GM10266 (cell line): Measurements from ENCODE around the gene MARCHF7.

Experiments used
- DNase-seq: peaks from one replicate; pipeline ENCODE4 v3.0.0; 2012; ENCODE audit errors: extremely low spot score
- TF ChIP-seq, protein P1 (sequence below): IDR thresholded peaks from 2 replicates; pipeline ENCODE4 v1.5.1; 2012; ENCODE audit warnings: mild to moderate bottlenecking, low read depth; ENCODE audit not compliant: control insufficient read depth, insufficient read depth; ENCODE audit errors: missing control alignments

MARCHF7 gene

DNA sequence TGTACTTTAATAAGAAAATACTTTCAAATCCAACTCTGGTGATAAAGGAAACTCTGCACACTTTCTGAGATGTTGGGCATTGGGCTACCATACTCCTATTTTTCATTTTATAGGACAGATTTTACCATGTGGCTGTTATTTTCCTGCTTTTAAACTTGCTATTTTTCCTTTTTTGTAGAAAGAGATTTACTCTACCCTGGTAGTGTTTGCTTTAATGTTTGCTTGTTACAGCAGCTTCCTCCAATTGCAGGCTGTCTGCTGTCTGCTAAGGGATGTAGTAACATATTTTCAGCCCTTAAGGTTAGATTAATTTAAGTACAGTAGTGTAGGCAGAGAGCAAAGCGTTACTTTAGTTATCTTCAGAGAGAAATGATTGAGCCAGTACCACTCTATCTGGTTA lies 38.6 kb downstream of the MARCHF7 start:
- DNase-seq, result no peak
- TF ChIP-seq, protein P1, sequence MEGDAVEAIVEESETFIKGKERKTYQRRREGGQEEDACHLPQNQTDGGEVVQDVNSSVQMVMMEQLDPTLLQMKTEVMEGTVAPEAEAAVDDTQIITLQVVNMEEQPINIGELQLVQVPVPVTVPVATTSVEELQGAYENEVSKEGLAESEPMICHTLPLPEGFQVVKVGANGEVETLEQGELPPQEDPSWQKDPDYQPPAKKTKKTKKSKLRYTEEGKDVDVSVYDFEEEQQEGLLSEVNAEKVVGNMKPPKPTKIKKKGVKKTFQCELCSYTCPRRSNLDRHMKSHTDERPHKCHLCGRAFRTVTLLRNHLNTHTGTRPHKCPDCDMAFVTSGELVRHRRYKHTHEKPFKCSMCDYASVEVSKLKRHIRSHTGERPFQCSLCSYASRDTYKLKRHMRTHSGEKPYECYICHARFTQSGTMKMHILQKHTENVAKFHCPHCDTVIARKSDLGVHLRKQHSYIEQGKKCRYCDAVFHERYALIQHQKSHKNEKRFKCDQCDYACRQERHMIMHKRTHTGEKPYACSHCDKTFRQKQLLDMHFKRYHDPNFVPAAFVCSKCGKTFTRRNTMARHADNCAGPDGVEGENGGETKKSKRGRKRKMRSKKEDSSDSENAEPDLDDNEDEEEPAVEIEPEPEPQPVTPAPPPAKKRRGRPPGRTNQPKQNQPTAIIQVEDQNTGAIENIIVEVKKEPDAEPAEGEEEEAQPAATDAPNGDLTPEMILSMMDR, result no peak

DNA sequence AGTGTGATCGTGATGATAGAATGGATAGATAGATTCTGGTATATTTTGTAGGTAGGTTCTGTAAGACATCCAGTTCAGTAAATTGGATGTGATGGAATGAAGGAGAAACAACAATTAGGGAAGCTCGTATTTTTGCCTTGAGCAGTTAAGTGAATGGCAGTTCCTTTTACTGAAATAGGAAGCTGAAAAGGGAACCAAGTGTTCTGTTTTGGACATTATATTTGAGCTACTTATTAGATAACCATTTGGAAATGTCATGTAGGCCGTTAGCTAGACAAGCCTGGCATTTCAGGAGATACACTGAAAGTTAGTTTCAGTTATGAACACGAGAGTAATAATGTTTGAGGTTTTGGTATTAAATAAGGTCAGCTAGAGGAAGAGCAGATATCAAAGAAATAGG lies 41.5 kb downstream of the MARCHF7 start:
- DNase-seq, result no peak
- TF ChIP-seq, protein P1, result no peak

DNA sequence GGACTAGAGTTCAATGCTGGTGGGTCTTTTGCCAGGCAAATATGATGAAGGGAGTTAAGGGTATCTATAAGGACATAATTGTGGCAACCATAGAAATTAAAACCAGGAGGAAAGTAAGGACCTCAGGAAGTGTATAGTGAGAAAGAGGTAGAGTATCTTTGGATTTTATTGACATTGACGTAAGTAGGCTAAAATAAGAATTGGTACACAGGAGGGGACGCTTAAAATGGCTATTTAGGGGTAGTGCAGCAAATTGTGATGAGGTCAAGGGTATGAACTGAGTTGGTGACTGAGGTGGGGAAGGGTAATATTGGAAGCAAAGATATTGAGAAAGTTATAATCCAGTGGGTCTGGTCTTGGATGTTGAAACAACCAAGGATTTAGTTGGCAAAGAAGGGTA lies 42.7 kb downstream of the MARCHF7 start:
- no peak for DNase-seq
- TF ChIP-seq, protein P1, result no peak

DNA sequence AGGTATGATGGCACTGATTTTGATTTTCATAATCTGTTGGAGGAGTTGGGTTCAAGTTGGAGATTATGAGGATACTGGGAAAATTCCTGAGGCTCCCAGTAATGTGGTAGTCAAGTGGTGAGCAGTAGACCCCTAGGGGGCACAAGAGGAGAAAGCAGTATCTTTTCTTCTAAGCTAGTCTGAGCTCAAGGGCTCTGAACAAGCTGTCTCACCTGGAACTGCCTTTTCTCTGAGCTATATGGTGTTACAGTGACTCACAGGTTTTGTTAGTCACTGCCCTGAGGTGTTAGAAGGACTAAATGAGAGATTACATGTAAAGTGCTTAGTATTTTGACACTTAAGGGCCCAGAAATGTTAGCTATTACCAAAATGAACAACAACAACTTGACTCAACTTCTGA lies 43.5 kb downstream of the MARCHF7 start:
- TF ChIP-seq, protein P1, result peak; percentile 9
- no peak for DNase-seq

DNA sequence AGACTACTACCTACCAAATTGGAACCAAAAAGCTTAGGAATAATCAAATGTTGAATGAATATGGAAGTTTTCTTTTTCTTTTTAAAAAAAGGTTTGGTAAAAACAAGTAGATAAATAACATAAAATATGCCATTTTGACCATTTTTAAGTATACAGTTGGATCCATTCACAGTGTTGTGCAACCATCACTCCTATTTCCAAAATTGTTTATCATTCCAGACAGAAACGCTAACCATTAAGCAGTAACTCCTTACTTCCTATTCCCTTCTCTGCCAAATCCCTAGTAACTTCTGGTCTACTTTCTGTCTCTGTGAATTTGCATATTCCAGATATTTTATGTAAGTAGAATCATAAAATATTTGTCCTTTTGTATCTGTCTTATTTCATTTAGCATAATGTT lies 45.9 kb downstream of the MARCHF7 start:
- no peak for DNase-seq
- TF ChIP-seq, protein P1, result no peak

DNA sequence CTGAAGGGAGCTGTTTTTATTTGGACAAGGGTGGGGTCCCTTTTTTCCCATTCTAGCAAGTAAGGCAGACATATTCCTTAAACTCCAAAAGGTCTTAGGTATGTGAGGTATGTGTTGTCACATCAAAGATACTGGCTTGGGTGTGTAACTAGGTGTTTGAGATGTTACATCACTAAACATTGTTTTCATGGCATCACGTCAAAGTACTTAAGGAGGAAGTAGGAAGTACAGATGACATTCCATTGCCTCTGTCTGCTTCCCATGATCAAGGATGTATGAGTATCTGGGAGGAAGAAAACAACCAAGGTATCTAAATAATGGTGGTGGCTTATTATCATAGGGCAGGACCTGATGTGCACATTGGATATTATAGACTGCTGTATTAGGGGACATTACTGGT lies 46.4 kb downstream of the MARCHF7 start:
- no peak for DNase-seq
- TF ChIP-seq, protein P1, result no peak

DNA sequence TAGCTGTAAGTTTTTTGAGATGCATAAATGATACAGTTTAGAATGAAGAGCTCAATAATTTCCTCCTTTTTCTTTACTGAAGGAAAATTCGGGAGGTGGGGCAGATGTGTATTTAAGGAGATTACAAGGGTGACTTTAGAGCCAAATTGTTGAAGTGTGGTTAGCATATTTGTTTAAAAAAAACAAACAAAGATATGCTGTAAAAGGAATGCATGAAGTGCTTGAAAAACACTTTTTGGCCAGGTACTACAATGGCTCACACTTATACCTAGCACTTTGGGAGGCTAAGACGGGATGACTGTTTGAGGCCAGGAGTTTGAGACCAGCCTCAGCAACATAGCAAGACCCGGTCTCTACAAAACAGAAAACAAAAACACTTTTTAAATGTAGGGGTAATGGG lies 47.3 kb downstream of the MARCHF7 start:
- DNase-seq, result no peak
- TF ChIP-seq, protein P1, result no peak
